Iris pigment epithelial cell (primary cell): ENCODE data around the gene TRIM22.
"Not testable (repeated sequence)": the region's sequence is repeated elsewhere in the genome, so short reads cannot be mapped to it uniquely, and the experiment has no call there.

Experiments used
- DNase-seq: peaks from one replicate; pipeline ENCODE4 v3.0.0-alpha.2; 2011; ENCODE audit warnings: low read depth

TRIM22 gene

GRCh38 chr11:5691238-5691963 lies 1.8 kb downstream of the TRIM22 start:
- not testable (repeated sequence) for DNase-seq

- DNase-seq: no peak
Measured at GRCh38 chr11:5691964-5692361, 2.4 kb downstream of the TRIM22 start.

- no peak for DNase-seq
Measured at GRCh38 chr11:5694642-5695041, 5.1 kb downstream of the TRIM22 start.

- no peak for DNase-seq
Measured at GRCh38 chr11:5695580-5695979, 6.0 kb downstream of the TRIM22 start.

GRCh38 chr11:5696210-5696609 lies 6.6 kb downstream of the TRIM22 start:
- DNase-seq: no peak

- DNase-seq: no peak
Measured at GRCh38 chr11:5698281-5698680, 8.7 kb downstream of the TRIM22 start.

GRCh38 chr11:5700421-5701054 lies 10.9 kb downstream of the TRIM22 start:
- DNase-seq: no peak

GRCh38 chr11:5701055-5701577 lies 11.5 kb downstream of the TRIM22 start:
- DNase-seq: no peak

GRCh38 chr11:5703741-5704536 lies 14.3 kb downstream of the TRIM22 start:
- DNase-seq: no peak

GRCh38 chr11:5705688-5706087 lies 16.1 kb downstream of the TRIM22 start:
- DNase-seq: peak; percentile 3

- peak; percentile 3 for DNase-seq
Measured at GRCh38 chr11:5712507-5712906, 22.9 kb downstream of the TRIM22 start.

- no peak for DNase-seq
Measured at GRCh38 chr11:5713695-5714094, 24.1 kb downstream of the TRIM22 start.

- not testable (repeated sequence) for DNase-seq
Measured at GRCh38 chr11:5716518-5716917, 26.9 kb downstream of the TRIM22 start.

- no peak for DNase-seq
Measured at GRCh38 chr11:5719703-5720495, 30.3 kb downstream of the TRIM22 start.

- no peak for DNase-seq
Measured at GRCh38 chr11:5722622-5723021, 33.0 kb downstream of the TRIM22 start.

GRCh38 chr11:5726351-5726750 lies 36.8 kb downstream of the TRIM22 start:
- DNase-seq: no peak

- DNase-seq: no peak
Measured at GRCh38 chr11:5727691-5728090, 38.1 kb downstream of the TRIM22 start.

GRCh38 chr11:5736396-5736795 lies 46.8 kb downstream of the TRIM22 start, which contains the start of gene OR56B1:
OR56B1 (plus strand) TSS chr11:5736448; CDS start chr11:5736517, 69 bp downstream.
- peak; percentile 3 for DNase-seq

- DNase-seq: peak; percentile 71
Measured at GRCh38 chr11:5737091-5737490, 47.5 kb downstream of the TRIM22 start.

GRCh38 chr11:5737670-5738392 lies 48.2 kb downstream of the TRIM22 start:
- DNase-seq: peak; percentile 15

GRCh38 chr11:5738431-5738830 lies 48.8 kb downstream of the TRIM22 start:
- no peak for DNase-seq
